Neural progenitor cell (in vitro differentiated cells): ENCODE results near the gene EVC2.

ENCODE experiments used
- CTCF ChIP-seq: fragments of 200-600 bp; sonication (generic); IDR thresholded peaks from 2 replicates; pipeline ENCODE4 v1.5.1; 2017; ENCODE audit warnings: antibody characterized with exemption, mild to moderate bottlenecking
- EZH2 ChIP-seq: fragments of 200-600 bp; sonication (generic); IDR thresholded peaks from 2 replicates; pipeline ENCODE4 v1.6.1; 2017; ENCODE audit warnings: antibody characterized with exemption, mild to moderate bottlenecking, moderate library complexity

- TF ChIP-seq CTCF (no peak), EZH2 (no peak)
These were observed 14.5 kb downstream of the EVC2 start for GRCh38 chr4:5693871-5694270.
